ENCODE results near the gene GPAM.
"Not testable (repeated sequence)": the region's sequence is repeated elsewhere in the genome, so short reads cannot be mapped to it uniquely, and the experiment has no call there.

GPAM gene

DNA sequence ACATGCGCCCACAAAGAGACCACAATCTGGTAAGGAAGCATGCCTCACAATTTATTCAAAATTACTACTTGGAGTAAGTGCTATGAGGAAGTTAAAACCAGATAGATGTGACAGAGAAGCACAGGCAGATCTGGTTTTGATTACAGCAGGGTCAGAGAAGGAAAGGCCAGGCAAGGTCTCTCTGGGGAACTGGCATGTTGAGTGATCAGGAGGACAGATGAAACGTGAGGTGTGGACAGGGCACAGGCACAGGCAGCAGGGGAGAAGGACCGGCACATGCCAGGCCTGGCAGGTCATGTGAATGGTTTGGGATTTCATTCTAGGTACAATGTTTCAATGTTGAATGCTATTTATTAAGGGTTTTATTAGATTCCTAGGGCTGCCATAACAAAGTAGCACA lies 51.6 kb downstream of the GPAM start:
- DNase-seq (ENCODE audit: low spot score): no peak

DNA sequence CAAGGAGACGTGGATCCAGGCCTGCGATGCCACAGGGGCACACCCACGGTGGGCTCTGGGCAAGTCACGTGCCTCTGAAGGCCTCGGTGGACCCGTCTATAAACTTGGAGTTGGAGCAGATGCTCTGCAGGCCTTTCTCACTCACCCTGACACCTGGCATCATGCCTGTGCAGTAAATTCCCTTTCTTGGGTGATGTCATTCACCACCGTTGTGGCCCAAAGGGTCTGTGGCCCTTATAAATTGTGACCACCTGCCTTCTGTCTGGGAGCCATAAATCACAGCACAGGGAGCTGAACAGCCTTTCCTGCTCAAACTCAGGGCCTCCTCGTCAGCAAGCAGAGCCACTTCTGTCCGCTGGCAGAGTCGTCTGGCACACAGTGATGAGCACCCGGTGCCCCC lies 52.2 kb downstream of the GPAM start:
- DNase-seq (ENCODE audit: low spot score): no peak

DNA sequence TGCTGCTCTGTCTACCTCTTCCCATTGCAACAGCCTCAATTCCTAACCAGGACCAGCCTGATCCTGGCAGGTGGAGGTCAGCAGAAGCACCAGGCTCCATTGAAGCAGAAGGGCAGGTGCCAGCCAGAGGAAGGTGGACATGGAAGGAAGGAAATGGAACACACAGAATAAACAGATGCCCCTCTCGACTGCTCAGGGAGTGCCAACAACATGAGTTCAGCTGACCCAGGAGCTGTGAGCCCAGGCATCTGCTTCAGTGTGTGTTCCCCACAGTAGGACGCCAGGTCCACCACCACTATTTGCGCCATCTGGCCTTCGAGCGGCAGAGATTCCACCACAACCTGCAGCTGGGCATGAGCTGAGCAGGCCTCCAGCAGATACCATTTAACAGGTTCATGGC lies 56.7 kb downstream of the GPAM start:
- no peak for DNase-seq (ENCODE audit: low spot score)

DNA sequence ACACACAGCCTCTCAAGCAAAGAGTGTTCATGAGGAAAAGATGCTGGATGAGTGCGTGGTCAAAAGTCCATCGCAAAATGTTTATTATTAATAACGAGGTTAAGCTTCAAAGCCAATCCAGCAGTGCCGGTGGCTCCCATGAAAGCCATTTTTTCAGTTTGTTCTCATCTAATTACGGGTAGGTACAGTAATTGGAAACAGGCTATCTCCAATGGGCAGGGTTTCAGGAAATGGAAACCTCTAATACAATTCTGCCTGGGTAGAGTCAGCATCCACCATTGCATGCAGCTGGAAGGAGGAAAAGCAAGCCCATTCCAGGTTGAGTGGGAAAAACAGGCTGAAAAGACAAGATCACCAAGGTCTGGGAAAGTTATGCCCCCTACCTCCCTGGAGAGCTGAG lies 57.4 kb downstream of the GPAM start:
- DNase-seq (ENCODE audit: low spot score): no peak

DNA sequence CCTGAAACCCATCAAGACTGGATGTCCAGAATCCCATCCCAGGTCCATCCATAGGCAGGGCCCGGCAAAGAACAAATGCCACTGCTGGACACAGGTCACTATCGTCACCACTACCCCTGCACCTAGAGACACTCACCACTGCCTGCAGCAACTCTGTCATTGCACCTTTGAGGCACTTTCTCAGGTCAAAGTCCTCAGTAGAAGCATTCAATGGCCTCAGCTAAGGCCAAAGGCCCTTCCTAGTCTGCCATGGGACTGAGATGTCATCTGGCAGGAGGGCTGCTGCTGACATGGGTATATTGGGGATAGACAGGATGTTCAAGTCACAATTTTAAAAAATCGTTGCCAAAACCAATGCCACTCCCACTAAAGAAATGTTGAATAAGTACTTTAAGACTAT lies 58.7 kb downstream of the GPAM start:
- no peak for DNase-seq (ENCODE audit: low spot score)

DNA sequence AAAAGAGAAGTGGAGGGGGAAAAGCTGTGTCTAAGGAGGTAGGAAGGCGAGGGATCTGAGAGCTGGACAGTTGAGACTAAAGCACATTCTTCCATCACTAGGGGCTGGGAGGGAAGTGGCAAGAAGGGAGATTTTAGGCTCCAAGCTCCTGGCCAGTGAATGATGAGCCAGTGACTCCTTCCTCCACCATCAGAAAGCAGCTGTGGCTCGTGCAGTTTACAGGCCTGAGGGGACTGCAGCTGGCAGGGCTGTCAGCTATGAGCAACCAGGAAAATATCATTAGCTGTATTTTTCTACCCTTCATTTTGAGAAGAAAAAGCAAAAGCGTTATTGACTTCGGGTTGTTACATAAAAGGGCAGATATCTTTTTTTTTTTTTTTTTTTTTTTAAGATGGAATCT lies 60.7 kb downstream of the GPAM start:
- peak; percentile 53 for DNase-seq (ENCODE audit: low spot score)

DNA sequence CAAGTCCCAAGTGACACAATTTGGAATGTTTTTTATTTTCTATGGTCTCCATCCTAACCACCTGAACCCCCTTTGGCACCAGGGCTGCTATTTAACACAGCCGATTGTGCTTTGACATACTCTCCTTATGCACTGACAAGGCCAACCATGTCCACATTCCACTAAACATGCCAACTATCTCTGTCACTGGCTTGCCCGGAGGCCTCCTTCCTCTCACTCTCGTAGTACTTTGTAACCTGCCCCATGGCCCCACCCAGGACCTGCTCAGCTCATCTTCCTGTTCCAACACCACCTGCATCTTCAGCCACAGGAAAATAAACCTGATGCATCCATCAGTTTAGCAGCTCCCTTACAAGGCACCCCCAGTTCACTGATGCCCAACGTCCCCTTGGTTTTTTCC lies 63.1 kb downstream of the GPAM start:
- no peak for DNase-seq (ENCODE audit: low spot score)

DNA sequence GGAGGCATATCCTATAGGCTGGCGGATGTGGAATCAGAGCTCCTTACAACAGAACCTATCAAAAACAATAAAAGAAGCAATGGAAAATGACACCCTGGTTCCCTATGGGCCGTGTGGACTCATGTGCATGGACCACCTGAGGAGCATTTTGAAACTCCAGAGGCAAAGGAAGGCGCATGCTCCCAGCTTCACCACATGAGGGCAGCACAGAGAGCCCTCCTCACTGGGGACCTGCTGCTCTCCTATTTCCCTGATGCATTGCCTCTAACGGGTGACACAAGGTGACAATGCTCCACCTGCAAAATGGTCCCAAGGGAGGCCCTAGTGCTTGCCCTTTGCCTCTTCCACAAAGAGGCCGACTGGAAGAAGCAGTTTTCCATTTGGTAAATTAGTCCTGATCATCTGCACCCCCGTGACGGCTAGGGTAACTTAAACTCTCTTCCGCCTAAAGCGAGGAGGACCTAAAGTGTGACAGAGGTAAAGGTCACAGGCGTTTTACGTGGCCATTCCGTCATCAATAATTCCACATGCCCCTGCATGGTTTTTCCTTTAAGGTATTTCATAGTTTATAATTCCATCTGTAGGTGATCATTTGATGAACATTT lies 67.7 kb downstream of the GPAM start:
- peak; percentile 83 for DNase-seq (ENCODE audit: low spot score)

DNA sequence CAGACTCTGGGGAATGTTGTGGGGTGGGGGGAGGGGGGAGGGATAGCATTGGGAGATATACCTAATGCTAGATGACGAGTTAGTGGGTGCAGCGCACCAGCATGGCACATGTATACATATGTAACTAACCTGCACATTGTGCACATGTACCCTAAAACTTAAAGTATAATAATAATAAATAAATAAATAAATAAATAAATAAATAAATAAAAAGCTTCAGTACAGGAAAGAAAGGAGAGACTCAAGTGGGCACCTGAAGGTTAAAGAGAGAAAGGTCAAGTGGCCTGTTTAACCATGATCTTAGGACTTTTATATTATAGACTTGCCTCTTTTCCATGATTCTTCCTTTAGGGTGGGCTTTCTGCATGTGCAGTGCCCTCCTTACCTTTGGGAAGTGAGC lies 73.8 kb downstream of the GPAM start:
- DNase-seq (ENCODE audit: low spot score): not testable (repeated sequence)

Measured in AG20443 (cell line).